ENCODE results near the gene ZBTB7B. TPM values are rescaled to one million over a fixed set of nuclear protein-coding genes. Genes with fewer than 3 reads are reported as not detected.

ZBTB7B gene
- total and polyA plus RNA-seq, 9 of the 15 experiments (the other 6 are each of a cell fraction or from before 2014, with no cell fraction given): 0.04 to 46.5 (median 15.2) TPM

DNA sequence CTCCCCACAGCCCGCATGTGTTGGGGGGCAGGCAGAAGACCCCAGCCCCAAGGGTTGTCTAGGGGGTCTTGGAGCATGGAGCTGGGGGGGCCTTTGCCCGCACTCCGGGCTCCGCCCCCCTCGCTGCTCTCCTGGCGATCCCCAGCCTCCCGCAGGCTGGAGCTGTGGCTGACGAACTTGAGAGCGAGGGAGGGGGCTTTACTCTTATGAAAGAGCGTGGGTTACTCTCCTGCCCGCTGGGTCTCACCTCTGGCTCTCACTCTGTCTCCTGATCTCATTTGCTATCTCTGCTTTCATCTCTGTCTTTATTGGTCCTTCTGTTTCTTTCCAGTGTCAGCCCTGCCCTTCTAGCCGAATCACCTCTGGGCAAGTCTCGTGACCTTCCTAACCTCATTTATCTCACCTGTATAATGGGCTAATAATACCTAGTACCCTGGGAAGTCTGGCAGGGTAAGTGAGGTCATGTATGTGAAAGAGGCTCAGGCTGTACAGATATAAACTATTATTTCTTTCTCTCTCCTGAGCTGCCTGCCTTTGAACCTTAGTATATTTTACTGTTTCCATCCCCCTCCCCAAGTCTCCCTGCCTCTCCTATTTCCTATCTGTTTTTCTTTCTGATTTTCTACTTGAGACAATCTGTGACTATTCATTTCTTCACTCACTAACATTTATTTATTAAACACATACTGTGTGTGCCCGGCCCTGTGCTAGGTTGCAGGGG lies 61.7 kb downstream of the ZBTB7B start (continued):
- TF ChIP-seq, protein P1, sequence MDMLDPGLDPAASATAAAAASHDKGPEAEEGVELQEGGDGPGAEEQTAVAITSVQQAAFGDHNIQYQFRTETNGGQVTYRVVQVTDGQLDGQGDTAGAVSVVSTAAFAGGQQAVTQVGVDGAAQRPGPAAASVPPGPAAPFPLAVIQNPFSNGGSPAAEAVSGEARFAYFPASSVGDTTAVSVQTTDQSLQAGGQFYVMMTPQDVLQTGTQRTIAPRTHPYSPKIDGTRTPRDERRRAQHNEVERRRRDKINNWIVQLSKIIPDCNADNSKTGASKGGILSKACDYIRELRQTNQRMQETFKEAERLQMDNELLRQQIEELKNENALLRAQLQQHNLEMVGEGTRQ (CRISPR knock-in tag; IDR thresholded peaks at IDR 0.05): no peak
- TF ChIP-seq FOXJ2 (tag; IDR thresholded peaks at IDR 0.05): no peak; the same call in 1 of the 2 replicates
- TF ChIP-seq CEBPB (tag; IDR thresholded peaks at IDR 0.05): peak; percentile 61; the same call in 1 of the 2 replicates
- TF ChIP-seq, protein P2, sequence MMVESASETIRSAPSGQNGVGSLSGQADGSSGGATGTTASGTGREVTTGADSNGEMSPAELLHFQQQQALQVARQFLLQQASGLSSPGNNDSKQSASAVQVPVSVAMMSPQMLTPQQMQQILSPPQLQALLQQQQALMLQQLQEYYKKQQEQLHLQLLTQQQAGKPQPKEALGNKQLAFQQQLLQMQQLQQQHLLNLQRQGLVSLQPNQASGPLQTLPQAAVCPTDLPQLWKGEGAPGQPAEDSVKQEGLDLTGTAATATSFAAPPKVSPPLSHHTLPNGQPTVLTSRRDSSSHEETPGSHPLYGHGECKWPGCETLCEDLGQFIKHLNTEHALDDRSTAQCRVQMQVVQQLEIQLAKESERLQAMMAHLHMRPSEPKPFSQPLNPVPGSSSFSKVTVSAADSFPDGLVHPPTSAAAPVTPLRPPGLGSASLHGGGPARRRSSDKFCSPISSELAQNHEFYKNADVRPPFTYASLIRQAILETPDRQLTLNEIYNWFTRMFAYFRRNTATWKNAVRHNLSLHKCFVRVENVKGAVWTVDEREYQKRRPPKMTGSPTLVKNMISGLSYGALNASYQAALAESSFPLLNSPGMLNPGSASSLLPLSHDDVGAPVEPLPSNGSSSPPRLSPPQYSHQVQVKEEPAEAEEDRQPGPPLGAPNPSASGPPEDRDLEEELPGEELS (CRISPR knock-in tag; IDR thresholded peaks at IDR 0.05; ENCODE audit: borderline replicate concordance): no peak
- no peak for TF ChIP-seq ZZZ3 (IDR thresholded peaks at IDR 0.05)
- TF ChIP-seq KAT7 (CRISPR knock-in tag; IDR thresholded peaks at IDR 0.05; ENCODE audit: borderline replicate concordance): no peak
- TF ChIP-seq, protein P3, sequence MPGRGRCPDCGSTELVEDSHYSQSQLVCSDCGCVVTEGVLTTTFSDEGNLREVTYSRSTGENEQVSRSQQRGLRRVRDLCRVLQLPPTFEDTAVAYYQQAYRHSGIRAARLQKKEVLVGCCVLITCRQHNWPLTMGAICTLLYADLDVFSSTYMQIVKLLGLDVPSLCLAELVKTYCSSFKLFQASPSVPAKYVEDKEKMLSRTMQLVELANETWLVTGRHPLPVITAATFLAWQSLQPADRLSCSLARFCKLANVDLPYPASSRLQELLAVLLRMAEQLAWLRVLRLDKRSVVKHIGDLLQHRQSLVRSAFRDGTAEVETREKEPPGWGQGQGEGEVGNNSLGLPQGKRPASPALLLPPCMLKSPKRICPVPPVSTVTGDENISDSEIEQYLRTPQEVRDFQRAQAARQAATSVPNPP (IDR thresholded peaks at IDR 0.05; ENCODE audit: borderline replicate concordance, insufficient read depth, insufficient read length): no peak
- TF ChIP-seq, protein P4, sequence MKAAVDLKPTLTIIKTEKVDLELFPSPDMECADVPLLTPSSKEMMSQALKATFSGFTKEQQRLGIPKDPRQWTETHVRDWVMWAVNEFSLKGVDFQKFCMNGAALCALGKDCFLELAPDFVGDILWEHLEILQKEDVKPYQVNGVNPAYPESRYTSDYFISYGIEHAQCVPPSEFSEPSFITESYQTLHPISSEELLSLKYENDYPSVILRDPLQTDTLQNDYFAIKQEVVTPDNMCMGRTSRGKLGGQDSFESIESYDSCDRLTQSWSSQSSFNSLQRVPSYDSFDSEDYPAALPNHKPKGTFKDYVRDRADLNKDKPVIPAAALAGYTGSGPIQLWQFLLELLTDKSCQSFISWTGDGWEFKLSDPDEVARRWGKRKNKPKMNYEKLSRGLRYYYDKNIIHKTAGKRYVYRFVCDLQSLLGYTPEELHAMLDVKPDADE (conservative IDR thresholded peaks at IDR 0.05; ENCODE audit: control insufficient read depth, low read depth, low read length): no peak
- TF ChIP-seq TCF7 (IDR thresholded peaks at IDR 0.05; ENCODE audit: borderline replicate concordance): no peak
- TF ChIP-seq, protein P5, sequence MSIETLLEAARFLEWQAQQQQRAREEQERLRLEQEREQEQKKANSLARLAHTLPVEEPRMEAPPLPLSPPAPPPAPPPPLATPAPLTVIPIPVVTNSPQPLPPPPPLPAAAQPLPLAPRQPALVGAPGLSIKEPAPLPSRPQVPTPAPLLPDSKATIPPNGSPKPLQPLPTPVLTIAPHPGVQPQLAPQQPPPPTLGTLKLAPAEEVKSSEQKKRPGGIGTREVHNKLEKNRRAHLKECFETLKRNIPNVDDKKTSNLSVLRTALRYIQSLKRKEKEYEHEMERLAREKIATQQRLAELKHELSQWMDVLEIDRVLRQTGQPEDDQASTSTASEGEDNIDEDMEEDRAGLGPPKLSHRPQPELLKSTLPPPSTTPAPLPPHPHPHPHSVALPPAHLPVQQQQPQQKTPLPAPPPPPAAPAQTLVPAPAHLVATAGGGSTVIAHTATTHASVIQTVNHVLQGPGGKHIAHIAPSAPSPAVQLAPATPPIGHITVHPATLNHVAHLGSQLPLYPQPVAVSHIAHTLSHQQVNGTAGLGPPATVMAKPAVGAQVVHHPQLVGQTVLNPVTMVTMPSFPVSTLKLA (conservative IDR thresholded peaks at IDR 0.05): peak in 1 of 2 experiments; percentile 2; a peak in 1 of 4 replicates
- TF ChIP-seq SMARCB1 (IDR thresholded peaks at IDR 0.05; ENCODE audit: insufficient read length, low read depth): no peak
- TF ChIP-seq ZNF324 (CRISPR knock-in tag; IDR thresholded peaks at IDR 0.05): no peak
- TF ChIP-seq, protein P6, sequence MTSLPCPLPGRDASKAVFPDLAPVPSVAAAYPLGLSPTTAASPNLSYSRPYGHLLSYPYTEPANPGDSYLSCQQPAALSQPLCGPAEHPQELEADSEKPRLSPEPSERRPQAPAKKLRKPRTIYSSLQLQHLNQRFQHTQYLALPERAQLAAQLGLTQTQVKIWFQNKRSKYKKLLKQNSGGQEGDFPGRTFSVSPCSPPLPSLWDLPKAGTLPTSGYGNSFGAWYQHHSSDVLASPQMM (CRISPR knock-in tag; IDR thresholded peaks at IDR 0.05): no peak
- TF ChIP-seq LCOR (CRISPR knock-in tag; IDR thresholded peaks at IDR 0.05): no peak
- TF ChIP-seq NFYB (IDR thresholded peaks at IDR 0.05; ENCODE audit: extremely low read depth, insufficient read length): no peak
- TF ChIP-seq SAFB2 (IDR thresholded peaks at IDR 0.05; ENCODE audit: borderline replicate concordance, low read depth, low read length, severe bottlenecking): no peak
- no peak for TF ChIP-seq ZNF830 (CRISPR knock-in tag; IDR thresholded peaks at IDR 0.05)
- TF ChIP-seq PTBP1 (IDR thresholded peaks at IDR 0.05; ENCODE audit: low read depth, low read length): no peak
- TF ChIP-seq KDM2B (CRISPR knock-in tag; IDR thresholded peaks at IDR 0.05): no peak
- TF ChIP-seq ZNF316 (IDR thresholded peaks at IDR 0.05): no peak
- no peak for TF ChIP-seq ZNF133 (CRISPR knock-in tag; IDR thresholded peaks at IDR 0.05)

Data from K562 (cell line).